AG10803 (cell line): ENCODE results near the gene NDUFB7.
"Not testable (repeated sequence)": the region's sequence is repeated elsewhere in the genome, so short reads cannot be mapped to it uniquely, and the experiment has no call there.

Source experiments
- DNase-seq: peaks from one replicate; pipeline ENCODE4 v3.0.0; 2010; ENCODE audit warnings: low read depth
- H3K4me3 ChIP-seq: 2 replicates; pipeline ENCODE4 v1.5.1; 2011; ENCODE audit warnings: mild to moderate bottlenecking, low read length, control low read depth
- CTCF ChIP-seq: conservative IDR thresholded peaks from 2 replicates; pipeline ENCODE4 v1.5.1; 2011; ENCODE audit warnings: mild to moderate bottlenecking, low read length, control low read depth, inconsistent platforms

The NDUFB7 gene

GRCh38 chr19:14567079-14567478, 4.8 kb downstream of the NDUFB7 start:
- TF ChIP-seq CTCF, result no peak
- DNase-seq, result no peak
- H3K4me3 ChIP-seq, result no peak overlapping the region

- no peak for DNase-seq
- TF ChIP-seq CTCF, result no peak
- H3K4me3 ChIP-seq, result no peak overlapping the region
Measured at GRCh38 chr19:14566712-14567077, 5.2 kb downstream of the NDUFB7 start.

GRCh38 chr19:14565765-14566711, 5.8 kb downstream of the NDUFB7 start:
- DNase-seq, result no peak
- no peak for TF ChIP-seq CTCF
- no peak overlapping the region for H3K4me3 ChIP-seq

GRCh38 chr19:14565298-14565679, 6.6 kb downstream of the NDUFB7 start:
- DNase-seq, result no peak
- TF ChIP-seq CTCF, result no peak
- no peak overlapping the region for H3K4me3 ChIP-seq

GRCh38 chr19:14564652-14565297, 7.1 kb downstream of the NDUFB7 start:
- H3K4me3 ChIP-seq, DNase-seq: not testable (repeated sequence)

GRCh38 chr19:14563989-14564651, 7.7 kb downstream of the NDUFB7 start:
- H3K4me3 ChIP-seq, result no peak overlapping the region
- no peak for DNase-seq
- TF ChIP-seq CTCF, result no peak

- DNase-seq, result no peak
- TF ChIP-seq CTCF, result no peak
- no peak overlapping the region for H3K4me3 ChIP-seq
Measured at GRCh38 chr19:14563590-14563926, 8.3 kb downstream of the NDUFB7 start.
